OCI-LY3 (cell line): ENCODE results near the gene PKNOX1.

Source experiments
- H2AFZ ChIP-seq: fragments of 200-600, 300-600 bp; shearing (Covaris generic); 2 replicates; pipeline ENCODE4 v1.6.0; 2014; ENCODE audit warnings: antibody characterized with exemption, low read depth, low read length
- H3K27ac ChIP-seq: fragments of 200-600, 300-600 bp; sonication (generic); 2 replicates; pipeline ENCODE4 v1.5.1; 2014; ENCODE audit warnings: mild to moderate bottlenecking, low read length, moderate library complexity, mixed read lengths
- H3K27me3 ChIP-seq: fragments of 200-600, 300-600 bp; sonication (generic); 2 replicates; pipeline ENCODE4 v1.6.1; 2014; ENCODE audit warnings: low read depth, low read length, mixed read lengths
- H3K36me3 ChIP-seq: fragments of 200-600, 300-600 bp; sonication (generic); replicated peaks from 2 replicates; pipeline ENCODE3; 2014; ENCODE audit warnings: low read depth, low read length, mixed read lengths
- H3K4me1 ChIP-seq: fragments of 300-600, 200-600 bp; sonication (generic); 2 replicates; pipeline ENCODE4 v1.6.1; 2014; ENCODE audit warnings: low read length, mixed read lengths
- H3K4me2 ChIP-seq: fragments of 200-600, 300-600 bp; sonication (generic); 2 replicates; pipeline ENCODE4 v1.6.1; 2014; ENCODE audit warnings: low read length, mixed read lengths
- H3K4me3 ChIP-seq: fragments of 300-600, 200-600 bp; sonication (generic); 2 replicates; pipeline ENCODE4 v1.5.1; 2014; ENCODE audit warnings: antibody characterized with exemption, mild to moderate bottlenecking, low read length, moderate library complexity
- H3K79me2 ChIP-seq: fragments of 300-600, 200-600 bp; shearing (Covaris generic); 2 replicates; pipeline ENCODE4 v1.6.1; 2014; ENCODE audit warnings: mild to moderate bottlenecking, low read length, mixed read lengths
- H3K9ac ChIP-seq: fragments of 300-600, 200-600 bp; shearing (Covaris generic); 2 replicates; pipeline ENCODE4 v1.6.0; 2014; ENCODE audit warnings: mild to moderate bottlenecking, low read length, moderate library complexity
- H3K9me3 ChIP-seq: fragments of 200-600, 300-600 bp; shearing (Covaris generic); 2 replicates; pipeline ENCODE4 v1.6.1; 2014; ENCODE audit warnings: low read length, mixed read lengths; ENCODE audit not compliant: insufficient read depth
- H4K20me1 ChIP-seq: fragments of 200-600, 300-600 bp; sonication (generic); 2 replicates; pipeline ENCODE4 v1.6.1; 2016; ENCODE audit warnings: low read length, mixed read lengths; ENCODE audit not compliant: insufficient read depth
- CTCF ChIP-seq: fragments of 200-600, 300-600 bp; sonication (generic); IDR thresholded peaks from 2 replicates; pipeline ENCODE4 v1.5.1; 2014; ENCODE audit warnings: antibody characterized with exemption, low read length, low read depth
- EZH2phosphoT487 ChIP-seq: fragments of 200-600 bp; shearing (Covaris generic); IDR thresholded peaks from 2 replicates; pipeline ENCODE4 v1.6.1; 2018; ENCODE audit warnings: antibody characterized with exemption, mixed run types, low read depth

PKNOX1 gene

DNA sequence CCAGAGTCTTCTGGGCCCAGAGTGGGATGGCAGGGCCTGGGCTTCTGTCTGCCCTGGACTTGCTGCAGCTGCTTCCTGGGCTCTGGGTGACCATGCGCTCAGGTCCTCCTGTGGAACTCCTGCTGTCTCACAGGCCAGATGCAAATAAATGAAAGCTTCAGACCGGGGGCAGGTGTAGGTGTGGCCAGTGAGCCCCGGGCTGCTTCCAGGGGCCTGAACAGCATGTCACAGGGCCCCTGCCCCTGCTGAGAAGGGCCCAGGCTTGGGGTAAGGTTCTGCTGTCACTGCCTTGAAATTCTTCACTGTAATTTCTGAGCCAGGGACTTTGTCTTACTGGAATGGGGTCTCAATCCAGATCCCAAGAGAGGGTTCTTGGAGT, 2.5 kb upstream of the PKNOX1 start:
- H3K4me1 ChIP-seq = peaks cover 25% of the 10 kb centered on the region
- no peak overlapping the region for H3K4me3 ChIP-seq
- peaks cover 6% of the 10 kb centered on the region for H3K36me3 ChIP-seq
- no peaks in the 10 kb centered on the region for H4K20me1 ChIP-seq
- TF ChIP-seq EZH2phosphoT487 (no peak), CTCF (no peak)
- no peaks in the 10 kb centered on the region for H3K9me3 ChIP-seq
- peak overlapping the region; percentile 16; the same call in 1 of the 2 replicates for H2AFZ ChIP-seq
- H3K4me2 ChIP-seq = peak overlapping the region; percentile 4; the same call in 1 of the 2 replicates
- H3K27me3 ChIP-seq = no peaks in the 10 kb centered on the region
- H3K79me2 ChIP-seq = peaks cover 18% of the 10 kb centered on the region
- no peak overlapping the region for H3K9ac ChIP-seq
- no peak overlapping the region for H3K27ac ChIP-seq

- Histone ChIP-seq H3K27ac (peak overlapping the region; percentile 58), H3K4me1 (peaks cover 25% of the 10 kb centered on the region)
- no peak for TF ChIP-seq EZH2phosphoT487
- TF ChIP-seq CTCF = no peak
Observed at GRCh38 chr21:42973309-42973990, 912 bp upstream of the PKNOX1 start.

DNA sequence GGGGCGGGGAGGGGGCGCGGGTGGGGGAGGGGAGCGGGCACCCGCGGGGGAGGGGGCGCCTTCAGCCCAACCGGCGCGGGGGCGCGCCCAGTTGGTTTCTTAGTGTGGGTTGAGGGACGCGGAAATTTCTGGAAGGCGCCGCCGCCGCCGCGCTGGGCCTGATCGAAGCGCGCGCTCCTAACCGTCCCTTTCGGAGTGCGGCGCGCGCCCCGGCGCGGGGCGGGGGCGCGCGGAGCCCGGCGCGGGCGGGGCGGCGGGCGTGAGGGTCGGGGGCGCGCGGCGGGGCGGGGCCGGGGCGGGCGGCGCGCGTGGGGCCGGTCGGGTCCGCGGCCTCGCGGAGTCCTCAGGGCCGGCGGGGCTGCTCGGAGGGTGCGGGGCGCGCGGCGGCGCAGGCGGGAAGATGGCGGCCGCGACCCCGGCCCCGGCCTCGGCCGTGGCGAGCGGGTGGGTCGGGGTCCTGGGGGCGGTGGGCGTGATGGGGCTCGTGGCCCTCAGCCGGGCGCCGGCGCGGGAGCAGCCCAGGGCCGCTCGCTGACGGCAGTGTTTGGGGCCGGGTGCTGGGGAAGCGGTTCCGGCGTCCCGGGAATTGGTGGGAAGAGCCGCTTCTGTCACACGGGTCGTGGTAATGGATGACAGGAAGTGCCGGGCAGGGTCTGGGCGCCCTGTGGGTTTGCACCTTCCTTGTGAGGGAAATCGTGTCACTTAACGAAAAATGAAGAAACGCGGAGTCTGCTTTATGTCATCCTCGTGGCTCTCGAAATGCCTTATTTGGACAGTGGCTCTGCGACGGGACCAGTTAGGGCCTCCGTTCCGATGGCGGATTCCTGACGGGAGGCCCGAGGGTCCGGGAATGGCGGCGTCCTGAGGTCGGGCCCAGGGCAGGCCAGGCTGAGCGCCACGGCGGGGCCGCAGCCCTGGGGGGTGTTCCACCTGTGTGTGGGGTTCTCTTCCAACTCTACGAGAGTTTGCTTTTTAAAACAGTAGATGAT, 764 bp downstream of the PKNOX1 start:
- H3K4me3 ChIP-seq = peak overlapping the region; percentile 97
- peak overlapping the region; percentile 87 for H3K4me2 ChIP-seq
- H3K27me3 ChIP-seq = no peaks in the 10 kb centered on the region
- H3K9ac ChIP-seq = peak overlapping the region; percentile 92
- no peaks in the 10 kb centered on the region for H3K9me3 ChIP-seq
- peak overlapping the region; percentile 67 for H3K27ac ChIP-seq
- H3K36me3 ChIP-seq = peaks cover 10% of the 10 kb centered on the region
- H3K79me2 ChIP-seq = peaks cover 42% of the 10 kb centered on the region
- H2AFZ ChIP-seq = no peak overlapping the region; the same call in 1 of the 2 replicates
- H3K4me1 ChIP-seq = peaks cover 25% of the 10 kb centered on the region
- H4K20me1 ChIP-seq = no peaks in the 10 kb centered on the region
- TF ChIP-seq EZH2phosphoT487 = no peak

More at GRCh38 chr21:42973309-42973990, 912 bp upstream of the PKNOX1 start:
- Histone ChIP-seq H3K9me3 (no peaks in the 10 kb centered on the region), H3K9ac (peak overlapping the region; percentile 82), H3K79me2 (peaks cover 30% of the 10 kb centered on the region), H3K4me2 (peak overlapping the region; percentile 96), H3K36me3 (peaks cover 10% of the 10 kb centered on the region), H3K4me3 (peak overlapping the region; percentile 82), H2AFZ (peak overlapping the region; percentile 82; the same call in 1 of the 2 replicates), H3K27me3 (no peaks in the 10 kb centered on the region), H4K20me1 (no peaks in the 10 kb centered on the region)

- H3K9ac ChIP-seq = peak overlapping the region; percentile 92
- H3K79me2 ChIP-seq = peaks cover 46% of the 10 kb centered on the region
- H3K36me3 ChIP-seq = peaks cover 10% of the 10 kb centered on the region
- H3K4me3 ChIP-seq = peak overlapping the region; percentile 97
- H3K9me3 ChIP-seq = no peaks in the 10 kb centered on the region
- H2AFZ ChIP-seq = no peak overlapping the region
- peaks cover 25% of the 10 kb centered on the region for H3K4me1 ChIP-seq
- TF ChIP-seq CTCF (no peak), EZH2phosphoT487 (no peak)
- H3K4me2 ChIP-seq = peak overlapping the region; percentile 87
- H3K27ac ChIP-seq = peak overlapping the region; percentile 42
- no peaks in the 10 kb centered on the region for H4K20me1 ChIP-seq
- no peaks in the 10 kb centered on the region for H3K27me3 ChIP-seq
Observed at GRCh38 chr21:42975886-42976608, 1.7 kb downstream of the PKNOX1 start.
